Uterus (tissue), 2 donors: ENCODE measurements around the gene LRBA.

Experiments used
- CTCF ChIP-seq, 4 experiments: fragments of 200-600 bp in 2 of 4; fragments of 450-650 bp in 2 of 4; sonication (generic) in 2 of 4; IDR thresholded peaks; one replicate each; pipeline ENCODE4 v1.5.1; 2016 to 2019; ENCODE audit warnings: antibody characterized with exemption in 4 of 4, mild to moderate bottlenecking in 2 of 4, moderate library complexity in 1 of 4
- POLR2A ChIP-seq, 2 donors: fragments of 450-650 bp; IDR thresholded peaks; one replicate each; pipeline ENCODE4 v1.6.1; 2016; ENCODE audit warnings: antibody characterized with exemption in 2 of 2, mild to moderate bottlenecking in 1 of 2, moderate library complexity in 1 of 2

GRCh38 chr4:150816491-150816890 lies 198.6 kb downstream of the LRBA start:
- TF ChIP-seq POLR2A (IDR thresholded peaks at IDR 0.05) (no peak), CTCF (IDR thresholded peaks at IDR 0.05) (no peak)
